ENCODE results near the gene COL8A2. TPM values are rescaled to one million over a fixed set of nuclear protein-coding genes. Genes with fewer than 3 reads are reported as not detected.

The COL8A2 gene
- total and polyA plus RNA-seq, 2 donors (not counting 3 experiments of a cell fraction or from before 2014, with no cell fraction given), result 1.2 to 1.3 TPM

GRCh38 chr1:36166938-36167905, 42.2 kb upstream of the COL8A2 start:
- H4K20me1 ChIP-seq (replicated peaks; ENCODE audit: control insufficient read depth, extremely low read depth, insufficient read depth, low read length), result peaks cover 6% of the 10 kb centered on the region
- peaks cover 9% of the 10 kb centered on the region for H3K4me1 ChIP-seq (ENCODE audit: control insufficient read depth, extremely low read depth, insufficient read depth, low read length)
- DNase-seq (ENCODE audit: low read depth, low spot score) (no peak), FAIRE-seq (no peak)
- H3K27ac ChIP-seq (ENCODE audit: insufficient read depth, low read depth, low read length), result no peak overlapping the region
- H3K27me3 ChIP-seq (ENCODE audit: control insufficient read depth in 2 of 2, insufficient read depth in 2 of 2, low read length in 2 of 2), result no peaks in the 10 kb centered on the region
- H3K79me2 ChIP-seq (ENCODE audit: control insufficient read depth, insufficient read depth, low read length), result peaks cover 86% of the 10 kb centered on the region
- H2AFZ ChIP-seq (ENCODE audit: low read depth, low read length), result no peak overlapping the region
- ChIA-PET CTCF (interaction anchor here (1.2 kb wide), 1 partner anchor 18 kb away, joined by 3 read pairs; the partner anchor contains the start of gene TRAPPC3), POLR2A (no interaction called here)
- peaks cover 18 to 26% of the 10 kb centered on the region in 2 experiments for H3K36me3 ChIP-seq (ENCODE audit: control insufficient read depth in 2 of 2, extremely low read depth in 1 of 2, insufficient read depth in 2 of 2, low read length in 2 of 2)
- intact Hi-C loops (cut with micrococcal nuclease), result no loop called here
- no peaks in the 10 kb centered on the region for H3K9me1 ChIP-seq (replicated peaks; ENCODE audit: control insufficient read depth, extremely low read depth, insufficient read depth, low read length)
- no peak overlapping the region for H3K4me3 ChIP-seq (replicated peaks in 1 of 3; ENCODE audit: insufficient read depth in 1 of 3, low read depth in 1 of 3, low read length in 3 of 3)
- no peaks in the 10 kb centered on the region for H3K9me3 ChIP-seq (replicated peaks; ENCODE audit: control insufficient read depth, insufficient read depth, low read length)
- H3K4me2 ChIP-seq (ENCODE audit: insufficient read depth, low read length), result no peak overlapping the region
- no peak overlapping the region for H3K9ac ChIP-seq (replicated peaks; ENCODE audit: extremely low read depth, insufficient read depth, low read length)
- no peak for TF ChIP-seq POLR2AphosphoS5 (IDR thresholded peaks at IDR 0.05; ENCODE audit: insufficient read depth, low read depth, low read length)
- no peak for TF ChIP-seq MAX (IDR thresholded peaks at IDR 0.05; ENCODE audit: insufficient read depth, insufficient read length)
- no peak for TF ChIP-seq FOS (IDR thresholded peaks at IDR 0.05; ENCODE audit: borderline replicate concordance, insufficient read depth, low read length)
- BruUV-seq (replicated peaks), result no TSS peak
- dilution Hi-C loops (cut with MboI; ENCODE audit: extremely low pct_ligation_motif_present, low sequenced_read_pairs), result no loop called here

GRCh38 chr1:36166136-36166535, 41.1 kb upstream of the COL8A2 start:
- H3K36me3 ChIP-seq (ENCODE audit: control insufficient read depth in 2 of 2, extremely low read depth in 1 of 2, insufficient read depth in 2 of 2, low read length in 2 of 2), result peaks cover 11 to 20% of the 10 kb centered on the region in 2 experiments
- H4K20me1 ChIP-seq (replicated peaks; ENCODE audit: control insufficient read depth, extremely low read depth, insufficient read depth, low read length), result peaks cover 6% of the 10 kb centered on the region
- H3K27ac ChIP-seq (ENCODE audit: insufficient read depth, low read depth, low read length), result no peak overlapping the region
- H3K4me2 ChIP-seq (ENCODE audit: insufficient read depth, low read length), result no peak overlapping the region
- no TSS peak for BruUV-seq (replicated peaks)
- dilution Hi-C loops (cut with MboI; ENCODE audit: extremely low pct_ligation_motif_present, low sequenced_read_pairs) (no loop called here), intact Hi-C loops (cut with micrococcal nuclease) (no loop called here)
- peaks cover 92% of the 10 kb centered on the region for H3K79me2 ChIP-seq (ENCODE audit: control insufficient read depth, insufficient read depth, low read length)
- no peak for DNase-seq (ENCODE audit: low read depth, low spot score)
- no peak for FAIRE-seq
- TF ChIP-seq POLR2A (IDR thresholded peaks at IDR 0.05; ENCODE audit: low read depth, low read length), result no peak
- no peak for TF ChIP-seq MAX (IDR thresholded peaks at IDR 0.05; ENCODE audit: insufficient read depth, insufficient read length)
- no peak for TF ChIP-seq MYC (IDR thresholded peaks at IDR 0.05; ENCODE audit: low read depth, low read length)
- no peak for TF ChIP-seq GATA2 (IDR thresholded peaks at IDR 0.05; ENCODE audit: insufficient read depth, insufficient read length, low read depth, low read length)
- no peak for TF ChIP-seq CTCF (IDR thresholded peaks at IDR 0.05; ENCODE audit: extremely low read depth in 1 of 2, insufficient read depth in 1 of 2, low read depth in 1 of 2, low read length in 2 of 2)
- TF ChIP-seq POLR2AphosphoS5 (IDR thresholded peaks at IDR 0.05; ENCODE audit: insufficient read depth, low read depth, low read length), result no peak
- no peak for TF ChIP-seq JUN (IDR thresholded peaks at IDR 0.05; ENCODE audit: borderline replicate concordance, insufficient read depth, insufficient read length, low read depth)
- no peak for TF ChIP-seq EZH2 (IDR thresholded peaks at IDR 0.05; ENCODE audit: borderline replicate concordance, low read depth, low read length, severe bottlenecking)
- no peak for TF ChIP-seq FOS (IDR thresholded peaks at IDR 0.05; ENCODE audit: borderline replicate concordance, insufficient read depth, low read length)
- H3K27me3 ChIP-seq (ENCODE audit: control insufficient read depth in 2 of 2, insufficient read depth in 2 of 2, low read length in 2 of 2), result no peaks in the 10 kb centered on the region
- no peak overlapping the region for H3K4me3 ChIP-seq (replicated peaks in 1 of 3; ENCODE audit: insufficient read depth in 1 of 3, low read depth in 1 of 3, low read length in 3 of 3)
- H3K9ac ChIP-seq (replicated peaks; ENCODE audit: extremely low read depth, insufficient read depth, low read length), result no peak overlapping the region
- no peaks in the 10 kb centered on the region for H3K9me1 ChIP-seq (replicated peaks; ENCODE audit: control insufficient read depth, extremely low read depth, insufficient read depth, low read length)
- peaks cover 17% of the 10 kb centered on the region for H3K4me1 ChIP-seq (ENCODE audit: control insufficient read depth, extremely low read depth, insufficient read depth, low read length)
- POLR2A ChIA-PET, result no interaction called here
- CTCF ChIA-PET, result interaction anchor here (1.2 kb wide), 1 partner anchor 17 kb away, joined by 3 read pairs; the partner anchor contains the start of gene TRAPPC3
- no peak overlapping the region for H2AFZ ChIP-seq (ENCODE audit: low read depth, low read length)
- no peaks in the 10 kb centered on the region for H3K9me3 ChIP-seq (replicated peaks; ENCODE audit: control insufficient read depth, insufficient read depth, low read length)

All from endothelial cell of umbilical vein (primary cell).